Measurements from ENCODE around the gene CYP8B1. TPM values are rescaled to one million over a fixed set of nuclear protein-coding genes. Genes with fewer than 3 reads are reported as not detected.

Gene CYP8B1
- total and polyA plus RNA-seq, 9 of the 15 experiments (the other 6 are each of a cell fraction or from before 2014, with no cell fraction given): 0.04 TPM; not detected in 8

- TF ChIP-seq ZBTB11 (CRISPR knock-in tag; IDR thresholded peaks at IDR 0.05) (peak in 1 of 3 experiments; percentile 78; a peak in 2 of 6 replicates), C11orf30 (IDR thresholded peaks at IDR 0.05; ENCODE audit: low read depth) (peak; percentile 35; the same call in 1 of the 2 replicates), ZNF589 (CRISPR knock-in tag; IDR thresholded peaks at IDR 0.05; ENCODE audit: low read depth) (peak; percentile 57; the same call in 1 of the 2 replicates), SMARCE1 (IDR thresholded peaks at IDR 0.05) (peak; percentile 32; the same call in 1 of the 2 replicates), GATA2 (CRISPR knock-in tag; IDR thresholded peaks at IDR 0.05) (peak; percentile 32), HDAC2 (IDR thresholded peaks at IDR 0.05) (peak; percentile 34; the same call in 1 of the 2 replicates), RREB1 (CRISPR knock-in tag; IDR thresholded peaks at IDR 0.05) (peak; percentile 68; the same call in 1 of the 2 replicates), CCAR2 (IDR thresholded peaks at IDR 0.05; ENCODE audit: low read depth, low read length) (no peak), FOSL1 (tag; conservative IDR thresholded peaks at IDR 0.05) (0 out of 2 replicates have a peak, but pooled peaks have one; percentile 18)
Observed at GRCh38 chr3:42846685-42847522, 28.8 kb downstream of the CYP8B1 start (continued).

All from K562 (cell line).